ENCODE results near the gene RHBDL1.
"Not testable (repeated sequence)": the region's sequence is repeated elsewhere in the genome, so short reads cannot be mapped to it uniquely, and the experiment has no call there.

Gene RHBDL1

GRCh38 chr16:708959-709358 is 33.5 kb downstream of the RHBDL1 start:
- H3K27me3 ChIP-seq (ENCODE audit: control insufficient read depth, insufficient read depth, low read length): peaks cover 30% of the 10 kb centered on the region
- no peak overlapping the region for H3K4me3 ChIP-seq (ENCODE audit: low read length)
- DNase-seq (ENCODE audit: low read depth, low spot score): no peak
- no peak overlapping the region for H3K27ac ChIP-seq (ENCODE audit: low read length)
- peaks cover 6% of the 10 kb centered on the region; the same call in 1 of the 2 replicates for H3K4me1 ChIP-seq (ENCODE audit: control insufficient read depth, insufficient read depth, low read length)
- H3K36me3 ChIP-seq (ENCODE audit: control insufficient read depth, insufficient read depth, low read length): no peaks in the 10 kb centered on the region
- WGBS (ENCODE audit: insufficient coverage, insufficient read length): no CpG with 5 or more reads among the region's 4 CpGs
- H3K9me3 ChIP-seq (ENCODE audit: control insufficient read depth, insufficient read depth, low read length): no peaks in the 10 kb centered on the region

DNA sequence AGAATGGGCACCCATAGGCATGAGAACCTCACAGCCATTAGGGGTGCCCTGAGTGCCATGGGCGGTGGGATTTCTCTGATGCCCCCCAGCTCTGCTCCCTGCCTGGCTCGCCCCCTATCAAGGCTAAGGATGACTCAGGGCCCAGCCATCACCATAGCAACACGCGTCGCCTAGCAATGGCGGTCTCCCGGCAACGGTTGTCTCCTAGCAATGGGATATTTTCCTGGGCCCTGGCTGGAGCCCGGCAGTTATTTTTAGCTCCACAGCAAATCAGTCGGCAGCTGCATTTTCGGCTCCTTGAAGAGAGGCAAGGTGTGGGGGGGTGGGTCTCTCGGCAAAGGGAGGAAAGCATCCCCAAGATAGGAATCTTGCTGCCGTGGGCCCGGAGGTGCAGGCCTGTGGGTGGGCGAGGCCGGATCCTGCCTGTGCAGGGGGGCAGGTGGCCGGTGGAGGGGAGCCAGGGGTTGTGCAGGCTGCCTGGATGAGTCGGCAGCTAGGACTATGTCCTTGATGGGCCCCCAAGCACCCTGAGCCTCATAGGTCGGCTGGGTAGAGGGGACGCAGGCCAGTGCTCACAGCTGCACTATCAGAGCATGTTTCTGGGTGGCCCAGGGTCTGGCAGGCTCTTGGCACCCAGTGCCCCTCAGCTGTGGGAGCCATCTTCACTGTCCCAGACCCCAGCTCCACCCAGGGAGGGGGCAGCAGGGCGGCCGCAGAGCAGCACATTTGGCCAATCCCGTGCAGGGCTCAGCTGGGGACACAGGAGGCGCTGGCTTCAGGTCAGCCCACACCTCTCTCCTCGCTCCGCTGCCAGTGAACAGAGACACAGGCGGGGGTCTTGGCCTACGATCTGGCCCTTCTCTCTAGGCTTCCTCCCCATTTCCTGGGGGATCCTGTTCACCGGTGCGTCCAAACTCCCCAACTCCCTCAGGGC is 34.4 kb downstream of the RHBDL1 start:
- H3K27ac ChIP-seq (ENCODE audit: low read length): no peak overlapping the region
- peaks cover 21% of the 10 kb centered on the region for H3K27me3 ChIP-seq (ENCODE audit: control insufficient read depth, insufficient read depth, low read length)
- no peaks in the 10 kb centered on the region for H3K9me3 ChIP-seq (ENCODE audit: control insufficient read depth, insufficient read depth, low read length)
- peaks cover 6% of the 10 kb centered on the region; the same call in 1 of the 2 replicates for H3K4me1 ChIP-seq (ENCODE audit: control insufficient read depth, insufficient read depth, low read length)
- whole genome bisulfite sequencing (ENCODE audit: insufficient coverage, insufficient read length): no CpG with 5 or more reads among the region's 30 CpGs
- no peak overlapping the region for H3K4me3 ChIP-seq (ENCODE audit: low read length)
- no peaks in the 10 kb centered on the region; the same call in 1 of the 2 replicates for H3K36me3 ChIP-seq (ENCODE audit: control insufficient read depth, insufficient read depth, low read length)
- DNase-seq (ENCODE audit: low read depth, low spot score): no peak

GRCh38 chr16:710500-711075 is 35.1 kb downstream of the RHBDL1 start:
- H3K4me1 ChIP-seq (ENCODE audit: control insufficient read depth, insufficient read depth, low read length): peaks cover 6% of the 10 kb centered on the region; the same call in 1 of the 2 replicates
- no peaks in the 10 kb centered on the region for H3K9me3 ChIP-seq (ENCODE audit: control insufficient read depth, insufficient read depth, low read length)
- no peak overlapping the region for H3K27ac ChIP-seq (ENCODE audit: low read length)
- H3K4me3 ChIP-seq (ENCODE audit: low read length): no peak overlapping the region
- H3K36me3 ChIP-seq (ENCODE audit: control insufficient read depth, insufficient read depth, low read length): no peaks in the 10 kb centered on the region; the same call in 1 of the 2 replicates
- DNase-seq (ENCODE audit: low read depth, low spot score): no peak
- no CpG with 5 or more reads among the region's 21 CpGs for WGBS (ENCODE audit: insufficient coverage, insufficient read length)
- H3K27me3 ChIP-seq (ENCODE audit: control insufficient read depth, insufficient read depth, low read length): peaks cover 19% of the 10 kb centered on the region

GRCh38 chr16:711084-711483 is 35.6 kb downstream of the RHBDL1 start:
- Histone ChIP-seq H3K27ac (ENCODE audit: low read length) (no peak overlapping the region), H3K4me1 (ENCODE audit: control insufficient read depth, insufficient read depth, low read length) (peaks cover 10% of the 10 kb centered on the region), H3K27me3 (ENCODE audit: control insufficient read depth, insufficient read depth, low read length) (peaks cover 21% of the 10 kb centered on the region), H3K4me3 (ENCODE audit: low read length) (no peak overlapping the region), H3K9me3 (ENCODE audit: control insufficient read depth, insufficient read depth, low read length) (no peaks in the 10 kb centered on the region), H3K36me3 (ENCODE audit: control insufficient read depth, insufficient read depth, low read length) (no peaks in the 10 kb centered on the region; the same call in 1 of the 2 replicates)
- no CpG with 5 or more reads among the region's 12 CpGs for WGBS (ENCODE audit: insufficient coverage, insufficient read length)
- no peak for DNase-seq (ENCODE audit: low read depth, low spot score)

DNA sequence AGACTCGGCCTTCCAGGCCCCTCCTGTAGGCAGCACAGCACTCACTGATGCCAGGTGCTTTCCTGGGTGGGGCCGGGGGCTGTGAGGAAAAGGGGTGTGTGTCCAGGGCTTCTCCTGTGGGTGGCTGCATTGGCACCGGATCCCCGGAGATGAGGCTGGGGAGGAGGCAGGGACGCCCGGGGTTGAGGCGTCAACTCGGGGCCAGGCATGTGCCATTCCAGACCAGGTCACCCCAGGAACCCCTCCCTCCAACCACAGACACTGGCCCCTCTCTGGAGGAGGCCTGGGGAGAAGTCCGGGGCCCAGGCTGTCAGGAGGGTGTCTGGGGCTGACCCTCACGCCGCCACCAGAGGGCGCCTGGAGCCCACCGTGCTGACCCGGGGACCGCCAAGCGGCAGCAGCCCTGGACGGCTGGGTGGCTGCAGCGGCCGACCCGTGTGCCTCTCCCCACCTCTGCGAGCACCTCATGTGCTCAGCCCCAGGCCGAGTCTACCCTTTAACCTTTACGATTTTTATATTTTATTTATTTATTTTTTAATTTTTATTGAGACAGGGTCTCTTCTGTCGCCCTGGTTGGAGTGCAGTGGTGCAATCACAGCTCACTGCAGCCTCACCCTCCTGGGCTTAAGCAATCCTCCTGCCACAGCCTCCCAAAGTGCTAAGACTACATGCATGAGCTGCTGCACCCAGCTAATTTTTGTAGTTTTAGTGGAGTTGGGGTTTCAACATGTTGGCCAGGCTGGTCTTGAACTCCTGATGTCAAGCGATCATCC is 36.3 kb downstream of the RHBDL1 start:
- Histone ChIP-seq H3K27ac (ENCODE audit: low read length) (no peak overlapping the region), H3K27me3 (ENCODE audit: control insufficient read depth, insufficient read depth, low read length) (peaks cover 19% of the 10 kb centered on the region), H3K4me3 (ENCODE audit: low read length) (no peak overlapping the region), H3K9me3 (ENCODE audit: control insufficient read depth, insufficient read depth, low read length) (no peaks in the 10 kb centered on the region), H3K4me1 (ENCODE audit: control insufficient read depth, insufficient read depth, low read length) (peaks cover 11% of the 10 kb centered on the region), H3K36me3 (ENCODE audit: control insufficient read depth, insufficient read depth, low read length) (no peaks in the 10 kb centered on the region; the same call in 1 of the 2 replicates)
- DNase-seq (ENCODE audit: low read depth, low spot score): no peak
- no CpG with 5 or more reads among the region's 25 CpGs for WGBS (ENCODE audit: insufficient coverage, insufficient read length)

DNA sequence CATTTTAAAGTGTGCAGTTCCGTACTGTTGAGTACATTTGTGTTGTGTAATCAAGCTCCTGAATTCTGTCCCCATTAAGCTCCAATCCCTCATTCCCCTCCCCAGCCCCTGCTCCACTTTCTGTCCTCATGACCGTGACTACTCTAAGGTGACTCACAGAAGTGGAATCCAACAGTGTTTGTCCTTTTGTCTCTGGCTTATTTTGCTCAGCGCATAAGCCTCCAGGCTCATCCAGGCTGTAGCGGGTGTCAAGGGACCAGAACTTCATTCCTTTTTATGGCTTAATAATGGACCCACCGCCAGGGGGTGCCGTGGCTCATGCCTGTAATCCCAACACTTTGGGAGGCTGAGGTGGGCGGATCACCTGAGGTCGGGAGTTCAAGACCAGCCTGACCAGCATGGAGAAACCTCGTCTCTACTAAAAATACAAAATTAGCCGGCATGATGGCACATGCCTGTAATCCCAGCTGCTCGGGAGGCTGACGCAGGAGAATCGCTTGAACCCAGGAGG is 37.3 kb downstream of the RHBDL1 start:
- not testable (repeated sequence) for H3K4me1 ChIP-seq (ENCODE audit: control insufficient read depth, insufficient read depth, low read length); H3K27ac ChIP-seq (ENCODE audit: low read length); DNase-seq (ENCODE audit: low read depth, low spot score); H3K36me3 ChIP-seq (ENCODE audit: control insufficient read depth, insufficient read depth, low read length); H3K9me3 ChIP-seq (ENCODE audit: control insufficient read depth, insufficient read depth, low read length); H3K4me3 ChIP-seq (ENCODE audit: low read length)
- WGBS (ENCODE audit: insufficient coverage, insufficient read length): no CpG with 5 or more reads among the region's 13 CpGs
- H3K27me3 ChIP-seq (ENCODE audit: control insufficient read depth, insufficient read depth, low read length): peaks cover 11% of the 10 kb centered on the region; the same call in 1 of the 2 replicates

DNA sequence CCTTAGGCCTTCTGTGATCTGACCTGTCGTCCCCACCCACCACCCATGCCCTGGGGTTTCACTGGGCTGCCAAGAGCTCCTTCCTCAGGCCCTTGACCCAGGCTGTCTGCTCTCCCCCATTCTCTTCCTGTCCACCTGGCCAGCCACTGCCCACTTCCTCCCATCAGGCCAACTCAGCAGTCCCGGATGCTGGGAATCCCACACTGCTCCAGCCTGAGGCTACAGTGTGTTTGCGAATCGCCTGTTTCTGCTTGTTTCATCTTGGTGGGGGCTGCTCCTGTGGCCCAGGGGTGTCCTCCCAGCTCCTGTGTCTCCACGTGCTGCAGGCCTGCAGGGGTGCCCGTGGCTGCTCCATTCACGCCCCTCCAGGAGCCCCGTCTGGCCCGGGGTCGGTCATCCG is 38.6 kb downstream of the RHBDL1 start:
- DNase-seq (ENCODE audit: low read depth, low spot score): no peak
- H3K4me1 ChIP-seq (ENCODE audit: control insufficient read depth, insufficient read depth, low read length): peaks cover 10% of the 10 kb centered on the region
- H3K36me3 ChIP-seq (ENCODE audit: control insufficient read depth, insufficient read depth, low read length): no peaks in the 10 kb centered on the region; the same call in 1 of the 2 replicates
- no CpG with 5 or more reads among the region's 11 CpGs for WGBS (ENCODE audit: insufficient coverage, insufficient read length)
- no peaks in the 10 kb centered on the region for H3K9me3 ChIP-seq (ENCODE audit: control insufficient read depth, insufficient read depth, low read length)
- H3K27ac ChIP-seq (ENCODE audit: low read length): no peak overlapping the region
- H3K4me3 ChIP-seq (ENCODE audit: low read length): no peak overlapping the region
- H3K27me3 ChIP-seq (ENCODE audit: control insufficient read depth, insufficient read depth, low read length): peaks cover 2% of the 10 kb centered on the region; the same call in 1 of the 2 replicates

- WGBS (ENCODE audit: insufficient coverage, insufficient read length): no CpG with 5 or more reads among the region's 108 CpGs
- DNase-seq (ENCODE audit: low read depth, low spot score): no peak
- peak within 1 kb of the TSS; percentile 46 for H3K4me3 ChIP-seq (ENCODE audit: low read length)
- H3K27me3 ChIP-seq (ENCODE audit: control insufficient read depth, insufficient read depth, low read length): peaks cover 2% of the 10 kb centered on the region; the same call in 1 of the 2 replicates
- H3K4me1 ChIP-seq (ENCODE audit: control insufficient read depth, insufficient read depth, low read length): peaks cover 9% of the 10 kb centered on the region
- no peaks in the 10 kb centered on the region; the same call in 1 of the 2 replicates for H3K36me3 ChIP-seq (ENCODE audit: control insufficient read depth, insufficient read depth, low read length)
- no peak within 1 kb of the TSS for H3K27ac ChIP-seq (ENCODE audit: low read length)
- no peaks in the 10 kb centered on the region for H3K9me3 ChIP-seq (ENCODE audit: control insufficient read depth, insufficient read depth, low read length)
These were observed 39.3 kb downstream of the RHBDL1 start, which contains the start of gene METRN for GRCh38 chr16:714558-715476. METRN (plus strand) TSS chr16:715118; CDS start chr16:715290, 172 bp downstream.

- Histone ChIP-seq H3K4me1 (ENCODE audit: control insufficient read depth, insufficient read depth, low read length) (peaks cover 11% of the 10 kb centered on the region), H3K36me3 (ENCODE audit: control insufficient read depth, insufficient read depth, low read length) (no peaks in the 10 kb centered on the region; the same call in 1 of the 2 replicates), H3K27ac (ENCODE audit: low read length) (no peak overlapping the region), H3K4me3 (ENCODE audit: low read length) (peak overlapping the region; percentile 46), H3K27me3 (ENCODE audit: control insufficient read depth, insufficient read depth, low read length) (peaks cover 2% of the 10 kb centered on the region; the same call in 1 of the 2 replicates), H3K9me3 (ENCODE audit: control insufficient read depth, insufficient read depth, low read length) (no peaks in the 10 kb centered on the region)
- WGBS (ENCODE audit: insufficient coverage, insufficient read length): no CpG with 5 or more reads among the region's 74 CpGs
- no peak for DNase-seq (ENCODE audit: low read depth, low spot score)
These were observed 40.2 kb downstream of the RHBDL1 start for GRCh38 chr16:715477-716199.
